ENCODE results near the gene GASK1A. TPM values are rescaled to one million over a fixed set of nuclear protein-coding genes. Genes with fewer than 3 reads are reported as not detected.

The GASK1A gene
- total RNA-seq, 3 donors from 2014 or later, result 10.1 to 22.6 (median 20.5) TPM

DNA sequence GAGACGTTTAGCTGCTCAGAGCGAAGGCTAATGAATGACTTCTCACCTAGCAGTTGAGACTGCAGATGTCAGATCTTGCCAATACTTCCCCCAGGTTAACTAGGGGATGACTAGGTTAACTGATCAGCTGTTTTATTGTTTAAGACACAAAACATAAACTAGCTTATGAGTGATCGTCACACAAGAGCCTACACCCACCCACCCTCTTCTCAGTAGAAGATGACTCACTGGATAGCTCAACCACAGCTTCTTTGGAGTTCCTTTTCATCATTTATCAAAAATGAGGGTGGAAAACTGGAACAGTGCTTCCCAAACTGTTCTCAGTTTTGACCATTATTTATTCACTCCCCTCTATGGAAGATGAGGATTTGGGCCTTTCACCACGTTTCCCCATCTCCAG is 25.2 kb downstream of the GASK1A start:
- Histone ChIP-seq H3K27me3 (no peaks in the 10 kb centered on the region), H3K9me3 (no peaks in the 10 kb centered on the region), H3K36me3 (no peaks in the 10 kb centered on the region), H3K4me1 (peaks cover 5 to 7% of the 10 kb centered on the region in 2 donors), H3K27ac (no peak overlapping the region), H3K4me3 (no peak overlapping the region)
- no peak for DNase-seq (ENCODE audit: low spot score in 2 of 2)
- TF ChIP-seq, protein P1, sequence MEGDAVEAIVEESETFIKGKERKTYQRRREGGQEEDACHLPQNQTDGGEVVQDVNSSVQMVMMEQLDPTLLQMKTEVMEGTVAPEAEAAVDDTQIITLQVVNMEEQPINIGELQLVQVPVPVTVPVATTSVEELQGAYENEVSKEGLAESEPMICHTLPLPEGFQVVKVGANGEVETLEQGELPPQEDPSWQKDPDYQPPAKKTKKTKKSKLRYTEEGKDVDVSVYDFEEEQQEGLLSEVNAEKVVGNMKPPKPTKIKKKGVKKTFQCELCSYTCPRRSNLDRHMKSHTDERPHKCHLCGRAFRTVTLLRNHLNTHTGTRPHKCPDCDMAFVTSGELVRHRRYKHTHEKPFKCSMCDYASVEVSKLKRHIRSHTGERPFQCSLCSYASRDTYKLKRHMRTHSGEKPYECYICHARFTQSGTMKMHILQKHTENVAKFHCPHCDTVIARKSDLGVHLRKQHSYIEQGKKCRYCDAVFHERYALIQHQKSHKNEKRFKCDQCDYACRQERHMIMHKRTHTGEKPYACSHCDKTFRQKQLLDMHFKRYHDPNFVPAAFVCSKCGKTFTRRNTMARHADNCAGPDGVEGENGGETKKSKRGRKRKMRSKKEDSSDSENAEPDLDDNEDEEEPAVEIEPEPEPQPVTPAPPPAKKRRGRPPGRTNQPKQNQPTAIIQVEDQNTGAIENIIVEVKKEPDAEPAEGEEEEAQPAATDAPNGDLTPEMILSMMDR (IDR thresholded peaks at IDR 0.05), result no peak
- no peak for TF ChIP-seq POLR2AphosphoS5 (IDR thresholded peaks at IDR 0.05)
- TF ChIP-seq POLR2A (IDR thresholded peaks at IDR 0.05), result no peak
- intact Hi-C loops (cut with DNase I; ENCODE audit: low total_unique reads), result no loop called here

- no peaks in the 10 kb centered on the region for H3K27me3 ChIP-seq
- TF ChIP-seq, protein P1 (IDR thresholded peaks at IDR 0.05), result no peak
- TF ChIP-seq POLR2A (IDR thresholded peaks at IDR 0.05) (no peak), POLR2AphosphoS5 (IDR thresholded peaks at IDR 0.05) (no peak)
- DNase-seq (ENCODE audit: low spot score in 2 of 2), result no peak
- peaks cover 5 to 7% of the 10 kb centered on the region in 2 donors for H3K4me1 ChIP-seq
- intact Hi-C loops (cut with DNase I; ENCODE audit: low total_unique reads), result no loop called here
- no peaks in the 10 kb centered on the region for H3K36me3 ChIP-seq
- no peak overlapping the region for H3K27ac ChIP-seq
- H3K9me3 ChIP-seq, result no peaks in the 10 kb centered on the region
- no peak overlapping the region for H3K4me3 ChIP-seq
These were observed 26.1 kb downstream of the GASK1A start for GRCh38 chr3:43005253-43005652.

- intact Hi-C loops (cut with DNase I; ENCODE audit: low total_unique reads), result no loop called here
- Histone ChIP-seq H3K4me3 (no peak overlapping the region), H3K27me3 (no peaks in the 10 kb centered on the region), H3K4me1 (peaks cover under 1% of the 10 kb centered on the region in 2 donors), H3K36me3 (no peaks in the 10 kb centered on the region), H3K27ac (no peak overlapping the region), H3K9me3 (no peaks in the 10 kb centered on the region)
- no peak for DNase-seq (ENCODE audit: low spot score in 2 of 2)
- no peak for TF ChIP-seq POLR2A (IDR thresholded peaks at IDR 0.05)
- TF ChIP-seq, protein P1 (IDR thresholded peaks at IDR 0.05), result no peak
- TF ChIP-seq POLR2AphosphoS5 (IDR thresholded peaks at IDR 0.05), result no peak
These were observed 26.9 kb downstream of the GASK1A start for GRCh38 chr3:43005981-43006380.

GRCh38 chr3:43006825-43007224 is 27.7 kb downstream of the GASK1A start:
- Histone ChIP-seq H3K27ac (no peak overlapping the region), H3K4me3 (no peak overlapping the region), H3K9me3 (no peaks in the 10 kb centered on the region), H3K27me3 (no peaks in the 10 kb centered on the region), H3K36me3 (no peaks in the 10 kb centered on the region), H3K4me1 (no peaks in the 10 kb centered on the region)
- TF ChIP-seq POLR2A (IDR thresholded peaks at IDR 0.05) (no peak), POLR2AphosphoS5 (IDR thresholded peaks at IDR 0.05) (no peak)
- TF ChIP-seq, protein P1 (IDR thresholded peaks at IDR 0.05), result no peak
- intact Hi-C loops (cut with DNase I; ENCODE audit: low total_unique reads), result no loop called here
- no peak for DNase-seq (ENCODE audit: low spot score in 2 of 2)

- Histone ChIP-seq H3K4me3 (no peak overlapping the region), H3K27ac (no peak overlapping the region), H3K4me1 (no peaks in the 10 kb centered on the region), H3K27me3 (no peaks in the 10 kb centered on the region), H3K9me3 (no peaks in the 10 kb centered on the region), H3K36me3 (no peaks in the 10 kb centered on the region)
- TF ChIP-seq, protein P1 (IDR thresholded peaks at IDR 0.05), result no peak
- TF ChIP-seq POLR2A (IDR thresholded peaks at IDR 0.05) (no peak), POLR2AphosphoS5 (IDR thresholded peaks at IDR 0.05) (no peak)
- intact Hi-C loops (cut with DNase I; ENCODE audit: low total_unique reads), result no loop called here
- no peak for DNase-seq (ENCODE audit: low spot score in 2 of 2)
These were observed 30.4 kb downstream of the GASK1A start for GRCh38 chr3:43009547-43009946.

Measured in breast epithelium (tissue), 4 donors.